ENCODE measurements around the gene TBX21. TPM values are rescaled to one million over a fixed set of nuclear protein-coding genes. Genes with fewer than 3 reads are reported as not detected.

Gene TBX21
- total RNA-seq, 1 donor, result 0.27 TPM

GRCh38 chr17:47696717-47697642 is 36.1 kb upstream of the TBX21 start:
- DNase-seq (ENCODE audit: low read depth in 2 of 3, low spot score in 2 of 3), result no peak

- DNase-seq (ENCODE audit: low read depth in 2 of 3, low spot score in 2 of 3), result no peak
Measured at GRCh38 chr17:47697906-47698711, 34.9 kb upstream of the TBX21 start.

- peak; percentile 50 to 76 (median 58) for DNase-seq (ENCODE audit: low read depth in 2 of 3, low spot score in 2 of 3)
Measured at GRCh38 chr17:47698749-47699535, 34.1 kb upstream of the TBX21 start.

GRCh38 chr17:47699536-47699840 is 33.5 kb upstream of the TBX21 start:
- no peak for DNase-seq (ENCODE audit: low read depth in 2 of 3, low spot score in 2 of 3)

- DNase-seq (ENCODE audit: low read depth in 2 of 3, low spot score in 2 of 3), result no peak
Measured at GRCh38 chr17:47700471-47701449, 32.3 kb upstream of the TBX21 start.

GRCh38 chr17:47701608-47702007 is 31.4 kb upstream of the TBX21 start:
- no peak for DNase-seq (ENCODE audit: low read depth in 2 of 3, low spot score in 2 of 3)

- no peak for DNase-seq (ENCODE audit: low read depth in 2 of 3, low spot score in 2 of 3)
Measured at GRCh38 chr17:47702391-47702995, 30.5 kb upstream of the TBX21 start.

GRCh38 chr17:47703191-47703591 is 29.8 kb upstream of the TBX21 start:
- DNase-seq (ENCODE audit: low read depth in 2 of 3, low spot score in 2 of 3), result peak in 2 of 3 donors; percentile 33 to 39

- no peak for DNase-seq (ENCODE audit: low read depth in 2 of 3, low spot score in 2 of 3)
Measured at GRCh38 chr17:47703671-47704070, 29.4 kb upstream of the TBX21 start.

- peak in 2 of 3 donors; percentile 31 to 36 for DNase-seq (ENCODE audit: low read depth in 2 of 3, low spot score in 2 of 3)
Measured at GRCh38 chr17:47704116-47704515, 28.9 kb upstream of the TBX21 start.

- no peak for DNase-seq (ENCODE audit: low read depth in 2 of 3, low spot score in 2 of 3)
Measured at GRCh38 chr17:47704736-47705135, 28.3 kb upstream of the TBX21 start.

GRCh38 chr17:47705536-47706530 is 27.2 kb upstream of the TBX21 start:
- DNase-seq (ENCODE audit: low read depth in 2 of 3, low spot score in 2 of 3), result no peak

GRCh38 chr17:47707056-47707804 is 25.8 kb upstream of the TBX21 start:
- DNase-seq (ENCODE audit: low read depth in 2 of 3, low spot score in 2 of 3), result no peak

GRCh38 chr17:47707884-47708283 is 25.2 kb upstream of the TBX21 start:
- no peak for DNase-seq (ENCODE audit: low read depth in 2 of 3, low spot score in 2 of 3)

- no peak for DNase-seq (ENCODE audit: low read depth in 2 of 3, low spot score in 2 of 3)
Measured at GRCh38 chr17:47708312-47708863, 24.6 kb upstream of the TBX21 start.

GRCh38 chr17:47708864-47709541 is 24.0 kb upstream of the TBX21 start:
- no peak for DNase-seq (ENCODE audit: low read depth in 2 of 3, low spot score in 2 of 3)

- DNase-seq (ENCODE audit: low read depth in 2 of 3, low spot score in 2 of 3), result no peak
Measured at GRCh38 chr17:47709594-47709993, 23.4 kb upstream of the TBX21 start.
